Spleen (tissue), 7 donors: Measurements from ENCODE around the gene NLRP3.

Experiments used
- POLR2A ChIP-seq, 3 donors: fragments of 450-650 bp; IDR thresholded peaks; one replicate each; pipeline ENCODE4 v1.5.1; 2017; ENCODE audit warnings: antibody characterized with exemption in 3 of 3, mild to moderate bottlenecking in 1 of 3
- TF ChIP-seq, protein P1 (sequence below), 11 experiments: fragments of 200-600 bp in 7 of 11; fragments of 450-650 bp in 4 of 11; sonication (generic) in 4 of 11; IDR thresholded peaks in 8 of 11; conservative IDR thresholded peaks in 3 of 11; 1 replicate in 7 of 11; 2 replicates in 4 of 11; pipeline versions ENCODE4 v1.4.0 to v1.8.0; 2016 to 2021; ENCODE audit warnings: antibody characterized with exemption in 11 of 11, inconsistent platforms in 4 of 11, mild to moderate bottlenecking in 1 of 11
- donor health status: DM: no; HTN: no; CAD: no; lungs with moderate emphysema.
- donor health status: DM: no; HTN: no; CAD: no.
- donor health status: DM: no; HTN: no; CAD: no.

DNA sequence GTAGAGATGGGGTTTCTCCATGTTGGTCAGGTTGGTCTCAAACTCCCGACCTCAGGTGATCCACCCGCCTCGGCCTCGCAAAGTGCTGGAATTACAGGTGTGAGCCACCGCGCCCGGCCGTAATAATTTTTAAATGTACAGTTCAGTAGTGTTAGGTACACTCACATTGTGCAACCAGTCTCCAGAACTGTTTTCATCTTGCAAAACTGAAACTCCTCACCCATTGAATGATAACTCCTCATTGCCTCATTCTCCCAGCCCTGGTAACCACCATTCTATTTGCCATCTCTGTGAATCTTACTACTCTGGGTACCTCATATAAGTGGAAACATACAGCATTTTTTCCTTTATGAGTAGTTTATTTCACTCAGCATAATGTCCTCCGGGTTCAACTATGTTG, 3.4 kb downstream of the NLRP3 start:
- TF ChIP-seq, protein P1, sequence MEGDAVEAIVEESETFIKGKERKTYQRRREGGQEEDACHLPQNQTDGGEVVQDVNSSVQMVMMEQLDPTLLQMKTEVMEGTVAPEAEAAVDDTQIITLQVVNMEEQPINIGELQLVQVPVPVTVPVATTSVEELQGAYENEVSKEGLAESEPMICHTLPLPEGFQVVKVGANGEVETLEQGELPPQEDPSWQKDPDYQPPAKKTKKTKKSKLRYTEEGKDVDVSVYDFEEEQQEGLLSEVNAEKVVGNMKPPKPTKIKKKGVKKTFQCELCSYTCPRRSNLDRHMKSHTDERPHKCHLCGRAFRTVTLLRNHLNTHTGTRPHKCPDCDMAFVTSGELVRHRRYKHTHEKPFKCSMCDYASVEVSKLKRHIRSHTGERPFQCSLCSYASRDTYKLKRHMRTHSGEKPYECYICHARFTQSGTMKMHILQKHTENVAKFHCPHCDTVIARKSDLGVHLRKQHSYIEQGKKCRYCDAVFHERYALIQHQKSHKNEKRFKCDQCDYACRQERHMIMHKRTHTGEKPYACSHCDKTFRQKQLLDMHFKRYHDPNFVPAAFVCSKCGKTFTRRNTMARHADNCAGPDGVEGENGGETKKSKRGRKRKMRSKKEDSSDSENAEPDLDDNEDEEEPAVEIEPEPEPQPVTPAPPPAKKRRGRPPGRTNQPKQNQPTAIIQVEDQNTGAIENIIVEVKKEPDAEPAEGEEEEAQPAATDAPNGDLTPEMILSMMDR (IDR thresholded peaks at IDR 0.05 in 8 of 11, conservative IDR thresholded peaks at IDR 0.05 in 3 of 11): no peak
- TF ChIP-seq POLR2A (IDR thresholded peaks at IDR 0.05): no peak
